ENCODE results near the gene STIP1. TPM values are rescaled to one million over a fixed set of nuclear protein-coding genes. Genes with fewer than 3 reads are reported as not detected.

Gene STIP1
- total and polyA plus RNA-seq, 2 of the 8 experiments (the other 6 are each of a cell fraction or from before 2014, with no cell fraction given): 140 to 329 TPM

DNA sequence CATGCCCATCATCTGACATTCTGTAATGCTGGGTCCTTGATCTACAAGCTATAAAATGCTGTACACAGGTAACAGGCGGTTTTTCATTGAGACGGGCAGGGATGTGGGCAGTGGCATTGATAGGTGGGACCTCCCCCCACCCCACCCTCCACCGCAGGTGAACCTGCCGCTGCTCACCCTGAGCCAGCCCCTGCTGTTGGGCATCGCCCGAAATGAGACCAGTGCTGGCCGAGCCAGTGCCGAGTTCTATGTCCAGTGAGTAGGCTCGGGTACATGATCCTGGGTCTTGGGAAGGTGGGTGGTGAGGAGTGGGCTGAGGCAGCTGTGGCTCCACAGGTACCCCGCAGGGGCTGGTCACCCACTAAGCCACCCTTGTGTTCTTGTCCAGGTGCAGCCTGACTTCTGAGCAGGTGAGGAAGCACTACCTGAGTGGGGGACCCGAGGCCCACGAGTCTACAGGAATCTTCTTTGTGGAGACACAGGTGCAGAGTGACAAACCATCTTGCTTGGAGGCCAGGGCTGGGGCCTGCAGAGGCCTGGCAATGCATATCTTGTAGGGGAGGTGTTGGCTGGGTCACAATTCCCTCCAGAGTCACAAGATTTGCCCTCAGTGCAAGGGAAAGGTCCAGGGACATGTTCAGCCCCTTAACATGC is 43.2 kb downstream of the STIP1 start (continued):
- TF ChIP-seq, protein P1, sequence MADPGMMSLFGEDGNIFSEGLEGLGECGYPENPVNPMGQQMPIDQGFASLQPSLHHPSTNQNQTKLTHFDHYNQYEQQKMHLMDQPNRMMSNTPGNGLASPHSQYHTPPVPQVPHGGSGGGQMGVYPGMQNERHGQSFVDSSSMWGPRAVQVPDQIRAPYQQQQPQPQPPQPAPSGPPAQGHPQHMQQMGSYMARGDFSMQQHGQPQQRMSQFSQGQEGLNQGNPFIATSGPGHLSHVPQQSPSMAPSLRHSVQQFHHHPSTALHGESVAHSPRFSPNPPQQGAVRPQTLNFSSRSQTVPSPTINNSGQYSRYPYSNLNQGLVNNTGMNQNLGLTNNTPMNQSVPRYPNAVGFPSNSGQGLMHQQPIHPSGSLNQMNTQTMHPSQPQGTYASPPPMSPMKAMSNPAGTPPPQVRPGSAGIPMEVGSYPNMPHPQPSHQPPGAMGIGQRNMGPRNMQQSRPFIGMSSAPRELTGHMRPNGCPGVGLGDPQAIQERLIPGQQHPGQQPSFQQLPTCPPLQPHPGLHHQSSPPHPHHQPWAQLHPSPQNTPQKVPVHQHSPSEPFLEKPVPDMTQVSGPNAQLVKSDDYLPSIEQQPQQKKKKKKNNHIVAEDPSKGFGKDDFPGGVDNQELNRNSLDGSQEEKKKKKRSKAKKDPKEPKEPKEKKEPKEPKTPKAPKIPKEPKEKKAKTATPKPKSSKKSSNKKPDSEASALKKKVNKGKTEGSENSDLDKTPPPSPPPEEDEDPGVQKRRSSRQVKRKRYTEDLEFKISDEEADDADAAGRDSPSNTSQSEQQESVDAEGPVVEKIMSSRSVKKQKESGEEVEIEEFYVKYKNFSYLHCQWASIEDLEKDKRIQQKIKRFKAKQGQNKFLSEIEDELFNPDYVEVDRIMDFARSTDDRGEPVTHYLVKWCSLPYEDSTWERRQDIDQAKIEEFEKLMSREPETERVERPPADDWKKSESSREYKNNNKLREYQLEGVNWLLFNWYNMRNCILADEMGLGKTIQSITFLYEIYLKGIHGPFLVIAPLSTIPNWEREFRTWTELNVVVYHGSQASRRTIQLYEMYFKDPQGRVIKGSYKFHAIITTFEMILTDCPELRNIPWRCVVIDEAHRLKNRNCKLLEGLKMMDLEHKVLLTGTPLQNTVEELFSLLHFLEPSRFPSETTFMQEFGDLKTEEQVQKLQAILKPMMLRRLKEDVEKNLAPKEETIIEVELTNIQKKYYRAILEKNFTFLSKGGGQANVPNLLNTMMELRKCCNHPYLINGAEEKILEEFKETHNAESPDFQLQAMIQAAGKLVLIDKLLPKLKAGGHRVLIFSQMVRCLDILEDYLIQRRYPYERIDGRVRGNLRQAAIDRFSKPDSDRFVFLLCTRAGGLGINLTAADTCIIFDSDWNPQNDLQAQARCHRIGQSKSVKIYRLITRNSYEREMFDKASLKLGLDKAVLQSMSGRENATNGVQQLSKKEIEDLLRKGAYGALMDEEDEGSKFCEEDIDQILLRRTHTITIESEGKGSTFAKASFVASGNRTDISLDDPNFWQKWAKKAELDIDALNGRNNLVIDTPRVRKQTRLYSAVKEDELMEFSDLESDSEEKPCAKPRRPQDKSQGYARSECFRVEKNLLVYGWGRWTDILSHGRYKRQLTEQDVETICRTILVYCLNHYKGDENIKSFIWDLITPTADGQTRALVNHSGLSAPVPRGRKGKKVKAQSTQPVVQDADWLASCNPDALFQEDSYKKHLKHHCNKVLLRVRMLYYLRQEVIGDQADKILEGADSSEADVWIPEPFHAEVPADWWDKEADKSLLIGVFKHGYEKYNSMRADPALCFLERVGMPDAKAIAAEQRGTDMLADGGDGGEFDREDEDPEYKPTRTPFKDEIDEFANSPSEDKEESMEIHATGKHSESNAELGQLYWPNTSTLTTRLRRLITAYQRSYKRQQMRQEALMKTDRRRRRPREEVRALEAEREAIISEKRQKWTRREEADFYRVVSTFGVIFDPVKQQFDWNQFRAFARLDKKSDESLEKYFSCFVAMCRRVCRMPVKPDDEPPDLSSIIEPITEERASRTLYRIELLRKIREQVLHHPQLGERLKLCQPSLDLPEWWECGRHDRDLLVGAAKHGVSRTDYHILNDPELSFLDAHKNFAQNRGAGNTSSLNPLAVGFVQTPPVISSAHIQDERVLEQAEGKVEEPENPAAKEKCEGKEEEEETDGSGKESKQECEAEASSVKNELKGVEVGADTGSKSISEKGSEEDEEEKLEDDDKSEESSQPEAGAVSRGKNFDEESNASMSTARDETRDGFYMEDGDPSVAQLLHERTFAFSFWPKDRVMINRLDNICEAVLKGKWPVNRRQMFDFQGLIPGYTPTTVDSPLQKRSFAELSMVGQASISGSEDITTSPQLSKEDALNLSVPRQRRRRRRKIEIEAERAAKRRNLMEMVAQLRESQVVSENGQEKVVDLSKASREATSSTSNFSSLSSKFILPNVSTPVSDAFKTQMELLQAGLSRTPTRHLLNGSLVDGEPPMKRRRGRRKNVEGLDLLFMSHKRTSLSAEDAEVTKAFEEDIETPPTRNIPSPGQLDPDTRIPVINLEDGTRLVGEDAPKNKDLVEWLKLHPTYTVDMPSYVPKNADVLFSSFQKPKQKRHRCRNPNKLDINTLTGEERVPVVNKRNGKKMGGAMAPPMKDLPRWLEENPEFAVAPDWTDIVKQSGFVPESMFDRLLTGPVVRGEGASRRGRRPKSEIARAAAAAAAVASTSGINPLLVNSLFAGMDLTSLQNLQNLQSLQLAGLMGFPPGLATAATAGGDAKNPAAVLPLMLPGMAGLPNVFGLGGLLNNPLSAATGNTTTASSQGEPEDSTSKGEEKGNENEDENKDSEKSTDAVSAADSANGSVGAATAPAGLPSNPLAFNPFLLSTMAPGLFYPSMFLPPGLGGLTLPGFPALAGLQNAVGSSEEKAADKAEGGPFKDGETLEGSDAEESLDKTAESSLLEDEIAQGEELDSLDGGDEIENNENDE (IDR thresholded peaks at IDR 0.05; ENCODE audit: insufficient replicate concordance, low read length): no peak
- TF ChIP-seq, protein P2, sequence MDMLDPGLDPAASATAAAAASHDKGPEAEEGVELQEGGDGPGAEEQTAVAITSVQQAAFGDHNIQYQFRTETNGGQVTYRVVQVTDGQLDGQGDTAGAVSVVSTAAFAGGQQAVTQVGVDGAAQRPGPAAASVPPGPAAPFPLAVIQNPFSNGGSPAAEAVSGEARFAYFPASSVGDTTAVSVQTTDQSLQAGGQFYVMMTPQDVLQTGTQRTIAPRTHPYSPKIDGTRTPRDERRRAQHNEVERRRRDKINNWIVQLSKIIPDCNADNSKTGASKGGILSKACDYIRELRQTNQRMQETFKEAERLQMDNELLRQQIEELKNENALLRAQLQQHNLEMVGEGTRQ (IDR thresholded peaks at IDR 0.05; ENCODE audit: low read length): no peak
- TF ChIP-seq POLR2A (IDR thresholded peaks at IDR 0.05; ENCODE audit: control extremely low read depth in 1 of 2, low read depth in 2 of 2, low read length in 2 of 2) (no peak), RAD21 (IDR thresholded peaks at IDR 0.05 in 1 of 2, conservative IDR thresholded peaks at IDR 0.05 in 1 of 2; ENCODE audit: low read depth in 2 of 2, low read length in 2 of 2) (no peak), CBX8 (IDR thresholded peaks at IDR 0.05; ENCODE audit: borderline replicate concordance, low read depth, low read length) (no peak), NANOG (IDR thresholded peaks at IDR 0.05; ENCODE audit: insufficient read depth, low read depth, low read length, poor library complexity, severe bottlenecking) (no peak), TAF7 (optimal IDR thresholded peaks at IDR 0.05; ENCODE audit: borderline replicate concordance, low read depth, low read length) (no peak), JUND (IDR thresholded peaks at IDR 0.05; ENCODE audit: low read length) (no peak)

All from H1 (cell line).